Measurements from ENCODE around the gene RPS15. TPM values are rescaled to one million over a fixed set of nuclear protein-coding genes. Genes with fewer than 3 reads are reported as not detected.
A peak's percentile ranks its signal among the peaks of the same experiment; 100 is the strongest.
"Not testable (repeated sequence)": the region's sequence is repeated elsewhere in the genome, so short reads cannot be mapped to it uniquely, and the experiment has no call there.

RPS15 gene
- total RNA-seq, 1 donor from 2014 or later, result 3,178 TPM

DNA sequence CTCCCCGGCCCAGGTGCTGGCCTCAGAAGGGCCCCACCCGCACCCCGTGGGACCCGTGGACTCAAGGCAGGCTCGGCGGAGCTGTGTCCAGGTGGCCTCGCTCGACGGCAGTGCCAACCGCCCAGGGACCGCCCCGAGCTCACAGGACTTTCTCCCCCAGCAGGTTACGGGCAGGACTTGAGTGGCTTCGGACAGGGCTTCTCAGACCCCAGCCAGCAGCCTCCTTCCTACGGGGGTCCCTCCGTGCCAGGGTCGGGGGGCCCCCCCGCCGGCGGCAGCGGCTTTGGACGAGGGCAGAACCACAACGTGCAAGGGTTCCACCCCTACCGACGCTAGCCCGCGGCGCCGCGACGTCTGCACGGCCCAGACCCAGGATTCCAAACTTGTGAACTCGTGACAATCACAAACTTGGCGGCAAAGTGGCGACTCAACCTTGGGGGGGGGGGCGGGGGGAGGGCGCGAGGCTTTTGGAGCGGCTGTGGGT, 3.6 kb upstream of the RPS15 start:
- no peak for DNase-seq (ENCODE audit: low read depth)
- TF ChIP-seq, protein P1, sequence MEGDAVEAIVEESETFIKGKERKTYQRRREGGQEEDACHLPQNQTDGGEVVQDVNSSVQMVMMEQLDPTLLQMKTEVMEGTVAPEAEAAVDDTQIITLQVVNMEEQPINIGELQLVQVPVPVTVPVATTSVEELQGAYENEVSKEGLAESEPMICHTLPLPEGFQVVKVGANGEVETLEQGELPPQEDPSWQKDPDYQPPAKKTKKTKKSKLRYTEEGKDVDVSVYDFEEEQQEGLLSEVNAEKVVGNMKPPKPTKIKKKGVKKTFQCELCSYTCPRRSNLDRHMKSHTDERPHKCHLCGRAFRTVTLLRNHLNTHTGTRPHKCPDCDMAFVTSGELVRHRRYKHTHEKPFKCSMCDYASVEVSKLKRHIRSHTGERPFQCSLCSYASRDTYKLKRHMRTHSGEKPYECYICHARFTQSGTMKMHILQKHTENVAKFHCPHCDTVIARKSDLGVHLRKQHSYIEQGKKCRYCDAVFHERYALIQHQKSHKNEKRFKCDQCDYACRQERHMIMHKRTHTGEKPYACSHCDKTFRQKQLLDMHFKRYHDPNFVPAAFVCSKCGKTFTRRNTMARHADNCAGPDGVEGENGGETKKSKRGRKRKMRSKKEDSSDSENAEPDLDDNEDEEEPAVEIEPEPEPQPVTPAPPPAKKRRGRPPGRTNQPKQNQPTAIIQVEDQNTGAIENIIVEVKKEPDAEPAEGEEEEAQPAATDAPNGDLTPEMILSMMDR (IDR thresholded peaks at IDR 0.05; ENCODE audit: insufficient read depth, low read length, poor library complexity, severe bottlenecking), result no peak
- H3K36me3 ChIP-seq (ENCODE audit: control insufficient read depth, insufficient read depth, low read length), result peaks cover 10% of the 10 kb centered on the region
- H3K4me3 ChIP-seq (ENCODE audit: low read depth, low read length), result no peak overlapping the region
- H3K27me3 ChIP-seq (ENCODE audit: control insufficient read depth, insufficient read depth, low read length), result no peaks in the 10 kb centered on the region

DNA sequence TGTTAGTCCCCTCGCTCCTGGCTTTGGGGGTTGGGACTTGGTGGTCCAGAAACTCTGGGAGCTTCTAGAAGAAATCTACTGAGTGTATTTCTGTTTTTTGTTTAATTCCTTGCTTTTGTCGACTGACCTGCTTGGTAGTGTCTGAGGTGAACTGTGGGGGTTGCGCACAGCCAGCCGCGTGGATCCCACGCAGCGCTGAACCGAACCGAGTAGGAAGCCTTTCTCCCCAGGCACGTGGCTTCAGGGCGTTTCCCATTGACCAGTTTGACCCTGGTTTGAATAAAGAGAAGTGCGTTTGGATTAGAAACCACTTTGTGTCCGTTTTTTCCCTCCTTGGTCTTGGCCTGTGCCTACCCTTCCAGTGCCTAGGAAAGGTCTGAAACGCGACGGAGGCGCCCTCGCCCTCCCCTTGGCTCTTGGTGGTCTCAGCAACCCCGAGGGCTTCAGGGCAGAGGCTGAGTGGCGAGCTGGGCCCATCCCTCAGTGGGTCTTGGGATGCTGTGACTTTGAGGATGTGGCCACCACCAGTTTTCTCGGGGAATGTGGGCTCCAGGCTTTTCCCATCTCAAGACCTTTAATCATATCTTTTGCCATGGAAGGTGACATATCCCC, 2.7 kb upstream of the RPS15 start:
- no peaks in the 10 kb centered on the region for H3K27me3 ChIP-seq (ENCODE audit: control insufficient read depth, insufficient read depth, low read length)
- no peak for DNase-seq (ENCODE audit: low read depth)
- H3K4me3 ChIP-seq (ENCODE audit: low read depth, low read length), result no peak overlapping the region
- TF ChIP-seq, protein P1 (IDR thresholded peaks at IDR 0.05; ENCODE audit: insufficient read depth, low read length, poor library complexity, severe bottlenecking), result no peak
- H3K36me3 ChIP-seq (ENCODE audit: control insufficient read depth, insufficient read depth, low read length), result peaks cover 6% of the 10 kb centered on the region

GRCh38 chr19:1437609-1438008, 587 bp upstream of the RPS15 start:
- Histone ChIP-seq H3K27me3 (ENCODE audit: control insufficient read depth, insufficient read depth, low read length) (no peaks in the 10 kb centered on the region), H3K36me3 (ENCODE audit: control insufficient read depth, insufficient read depth, low read length) (peaks cover 6% of the 10 kb centered on the region)

GRCh38 chr19:1438933-1439354, 748 bp downstream of the RPS15 start:
- TF ChIP-seq, protein P1 (IDR thresholded peaks at IDR 0.05; ENCODE audit: insufficient read depth, low read length, poor library complexity, severe bottlenecking), result no peak
- Histone ChIP-seq H3K27me3 (ENCODE audit: control insufficient read depth, insufficient read depth, low read length) (no peaks in the 10 kb centered on the region), H3K36me3 (ENCODE audit: control insufficient read depth, insufficient read depth, low read length) (peaks cover 4% of the 10 kb centered on the region), H3K4me3 (ENCODE audit: low read depth, low read length) (peak overlapping the region; percentile 81)
- no peak for DNase-seq (ENCODE audit: low read depth)

More at GRCh38 chr19:1437609-1438008, 587 bp upstream of the RPS15 start:
- TF ChIP-seq, protein P1 (IDR thresholded peaks at IDR 0.05; ENCODE audit: insufficient read depth, low read length, poor library complexity, severe bottlenecking), result no peak
- H3K4me3 ChIP-seq (ENCODE audit: low read depth, low read length), result no peak overlapping the region
- no peak for DNase-seq (ENCODE audit: low read depth)

DNA sequence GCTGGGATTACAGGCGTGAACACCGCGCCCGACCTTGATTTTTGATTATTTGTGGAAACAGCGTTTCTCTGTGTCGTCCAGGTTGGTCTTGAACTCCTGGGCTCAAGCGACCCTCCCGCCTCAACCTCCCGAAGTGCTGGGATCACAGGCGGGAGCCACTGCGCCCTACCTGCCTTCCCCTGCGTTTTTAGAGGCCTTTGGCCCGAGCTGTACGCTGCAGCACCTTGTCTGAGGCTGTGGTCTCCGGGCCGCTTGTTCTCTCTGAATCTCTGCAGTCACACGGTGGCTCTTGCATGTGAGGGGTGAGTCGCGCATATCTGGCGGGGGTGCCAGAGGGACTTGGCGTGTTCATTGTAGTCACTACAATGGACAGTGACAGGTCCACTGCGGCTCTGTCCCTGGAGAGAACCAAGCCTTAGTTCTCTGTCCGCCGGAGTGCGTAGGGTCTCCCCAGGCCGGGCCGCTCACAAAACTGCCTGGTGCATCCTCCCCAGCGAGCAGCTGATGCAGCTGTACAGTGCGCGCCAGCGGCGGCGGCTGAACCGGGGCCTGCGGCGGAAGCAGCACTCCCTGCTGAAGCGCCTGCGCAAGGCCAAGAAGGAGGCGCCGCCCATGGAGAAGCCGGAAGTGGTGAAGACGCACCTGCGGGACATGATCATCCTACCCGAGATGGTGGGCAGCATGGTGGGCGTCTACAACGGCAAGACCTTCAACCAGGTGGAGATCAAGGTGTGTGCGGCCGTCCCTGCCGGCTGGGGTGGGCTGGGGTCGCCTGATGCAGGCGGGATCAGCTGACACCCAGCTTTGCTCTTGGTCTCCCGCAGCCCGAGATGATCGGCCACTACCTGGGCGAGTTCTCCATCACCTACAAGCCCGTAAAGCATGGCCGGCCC, 1.6 kb downstream of the RPS15 start:
- H3K4me3 ChIP-seq (ENCODE audit: low read depth, low read length), result peak overlapping the region; percentile 81
- not testable (repeated sequence) for H3K36me3 ChIP-seq (ENCODE audit: control insufficient read depth, insufficient read depth, low read length); H3K27me3 ChIP-seq (ENCODE audit: control insufficient read depth, insufficient read depth, low read length); DNase-seq (ENCODE audit: low read depth)

DNA sequence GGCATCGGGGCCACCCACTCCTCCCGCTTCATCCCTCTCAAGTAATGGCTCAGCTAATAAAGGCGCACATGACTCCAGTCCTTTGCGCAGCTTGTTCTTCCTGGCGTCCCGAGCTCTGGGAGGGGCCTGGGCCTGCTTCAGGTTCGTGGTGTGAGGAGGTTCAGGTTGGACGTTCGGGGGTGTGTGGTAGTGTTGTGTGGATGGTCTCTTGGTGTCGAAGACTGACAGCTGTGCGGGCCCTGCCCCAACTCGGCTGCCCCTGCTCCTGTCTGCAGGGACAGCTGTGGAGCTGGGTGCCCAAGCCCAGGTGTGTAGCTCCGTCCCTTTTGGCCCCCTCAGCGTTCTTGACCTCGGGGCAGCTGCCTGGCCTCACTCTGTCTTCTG, 2.2 kb downstream of the RPS15 start:
- Histone ChIP-seq H3K27me3 (ENCODE audit: control insufficient read depth, insufficient read depth, low read length) (peaks cover 2% of the 10 kb centered on the region), H3K36me3 (ENCODE audit: control insufficient read depth, insufficient read depth, low read length) (peaks cover 3% of the 10 kb centered on the region), H3K4me3 (ENCODE audit: low read depth, low read length) (no peak overlapping the region)
- TF ChIP-seq, protein P1 (IDR thresholded peaks at IDR 0.05; ENCODE audit: insufficient read depth, low read length, poor library complexity, severe bottlenecking), result no peak
- DNase-seq (ENCODE audit: low read depth), result no peak

All from kidney epithelial cell (primary cell).